Measurements from ENCODE around the gene ABHD1.

ABHD1 gene

GRCh38 chr2:27148801-27149439 lies 25.3 kb downstream of the ABHD1 start, which contains the start of gene TCF23:
TCF23 (plus strand) TSS chr2:27149004; CDS start chr2:27149134, 130 bp downstream.
- CTCF ChIA-PET = no interaction called here
- no peak for TF ChIP-seq FOXM1 (IDR thresholded peaks at IDR 0.05; ENCODE audit: borderline replicate concordance)
- no peak for TF ChIP-seq ELF4 (IDR thresholded peaks at IDR 0.05)
- TF ChIP-seq CTBP1 (IDR thresholded peaks at IDR 0.05; ENCODE audit: borderline replicate concordance) = no peak
- TF ChIP-seq BHLHE40 (IDR thresholded peaks at IDR 0.05; ENCODE audit: borderline replicate concordance) = no peak
- TF ChIP-seq SUZ12 (IDR thresholded peaks at IDR 0.05) = no peak
- TF ChIP-seq L3MBTL2 (conservative IDR thresholded peaks at IDR 0.05) = no peak
- TF ChIP-seq ARNT (IDR thresholded peaks at IDR 0.05) = no peak
- no peak for TF ChIP-seq FOXA1 (IDR thresholded peaks at IDR 0.05)
- no peak for TF ChIP-seq PKNOX1 (IDR thresholded peaks at IDR 0.05)
- no peak for TF ChIP-seq LEF1 (IDR thresholded peaks at IDR 0.05; ENCODE audit: borderline replicate concordance)
- TF ChIP-seq SP1 (IDR thresholded peaks at IDR 0.05) = no peak
- POLR2A ChIA-PET = interaction anchor here (1.4 kb wide), 1 partner anchor 15 kb away, joined by 3 read pairs; no protein-coding TSS in a partner anchor
- DNase-seq (ENCODE audit: extremely low spot score) = no peak

DNA sequence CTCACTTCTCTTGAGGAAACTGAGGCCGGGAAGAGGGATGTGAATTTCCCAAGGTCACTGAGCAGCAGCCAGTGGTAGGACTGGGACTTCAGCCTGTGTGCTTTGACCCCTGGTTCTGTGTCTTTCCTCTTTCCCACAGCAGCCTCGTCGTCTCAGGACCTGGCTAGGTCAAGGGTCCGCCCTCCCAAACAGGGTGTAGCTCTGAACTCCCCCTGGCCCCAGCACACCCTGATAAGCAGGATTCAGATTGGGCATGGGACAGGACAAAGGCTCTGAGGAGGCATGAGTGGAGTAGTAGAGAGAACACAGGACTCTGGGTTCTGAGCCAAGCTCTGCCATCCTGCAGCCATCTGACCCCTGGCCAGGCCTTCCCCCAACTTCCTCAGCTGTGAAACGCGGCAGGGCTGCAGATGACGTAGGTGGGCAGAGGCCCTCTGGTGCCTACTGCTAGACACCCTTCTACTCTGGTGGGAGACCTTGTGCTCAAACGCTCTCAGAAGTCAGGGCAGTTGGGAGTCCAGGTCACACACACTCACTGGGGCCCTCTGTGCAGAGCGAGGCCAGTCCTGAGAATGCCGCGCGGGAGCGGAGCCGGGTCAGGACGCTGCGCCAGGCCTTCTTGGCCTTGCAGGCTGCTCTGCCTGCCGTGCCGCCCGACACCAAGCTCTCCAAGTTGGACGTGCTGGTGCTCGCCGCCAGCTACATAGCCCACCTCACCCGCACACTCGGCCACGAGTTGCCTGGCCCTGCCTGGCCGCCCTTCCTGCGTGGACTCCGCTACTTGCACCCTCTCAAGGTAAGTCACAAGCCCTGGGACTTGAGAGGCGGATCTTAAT lies 26.2 kb downstream of the ABHD1 start:
- CTCF ChIA-PET = interaction anchor here (1.5 kb wide), 1 partner anchor 11 kb away, joined by 5 read pairs; the partner anchor contains the start of gene PRR30
- TF ChIP-seq L3MBTL2 (conservative IDR thresholded peaks at IDR 0.05) = no peak
- DNase-seq (ENCODE audit: extremely low spot score) = no peak
- POLR2A ChIA-PET = interaction anchor here (1.4 kb wide), 1 partner anchor 16 kb away, joined by 3 read pairs; no protein-coding TSS in a partner anchor

GRCh38 chr2:27150639-27151230 lies 27.1 kb downstream of the ABHD1 start:
- ChIA-PET CTCF (interaction anchor here (0.9 to 1.5 kb wide), 3 partner anchors 12 to 41 kb away, joined by 3 to 5 read pairs (median 3); partner anchors contain the start of gene PRR30), POLR2A (interaction anchor here (1.1 kb wide), 1 partner anchor 17 kb away, joined by 4 read pairs; the partner anchor contains the start of gene PREB)
- TF ChIP-seq FOXK2 (IDR thresholded peaks at IDR 0.05) = no peak
- TF ChIP-seq SUZ12 (IDR thresholded peaks at IDR 0.05) = no peak
- TF ChIP-seq LEF1 (IDR thresholded peaks at IDR 0.05; ENCODE audit: borderline replicate concordance) = no peak
- TF ChIP-seq TARDBP (IDR thresholded peaks at IDR 0.05) = no peak
- TF ChIP-seq HDGF (IDR thresholded peaks at IDR 0.05; ENCODE audit: borderline replicate concordance) = no peak
- no peak for TF ChIP-seq ZNF384 (IDR thresholded peaks at IDR 0.05)
- TF ChIP-seq BHLHE40 (IDR thresholded peaks at IDR 0.05; ENCODE audit: borderline replicate concordance) = no peak
- no peak for TF ChIP-seq SP1 (IDR thresholded peaks at IDR 0.05)
- TF ChIP-seq L3MBTL2 (conservative IDR thresholded peaks at IDR 0.05) = no peak
- no peak for TF ChIP-seq NFRKB (IDR thresholded peaks at IDR 0.05)
- TF ChIP-seq CTBP1 (IDR thresholded peaks at IDR 0.05; ENCODE audit: borderline replicate concordance) = no peak
- TF ChIP-seq ARNT (IDR thresholded peaks at IDR 0.05) = no peak
- no peak for TF ChIP-seq FOXM1 (IDR thresholded peaks at IDR 0.05; ENCODE audit: borderline replicate concordance)
- no peak for TF ChIP-seq PKNOX1 (IDR thresholded peaks at IDR 0.05)
- DNase-seq (ENCODE audit: extremely low spot score) = no peak

- CTCF ChIA-PET = interaction anchor here (0.9 to 1.7 kb wide), 2 partner anchors 18 to 39 kb away, joined by 3 to 4 read pairs; no protein-coding TSS in a partner anchor
- POLR2A ChIA-PET = interaction anchor here (0.6 to 1.5 kb wide), 5 partner anchors 19 to 59 kb away, joined by 3 to 5 read pairs (median 3); partner anchors contain the start of genes ABHD1 and ATRAID
- TF ChIP-seq FOXA1 (IDR thresholded peaks at IDR 0.05) (no peak), BHLHE40 (IDR thresholded peaks at IDR 0.05; ENCODE audit: borderline replicate concordance) (no peak), FOXK2 (IDR thresholded peaks at IDR 0.05) (no peak), ARNT (IDR thresholded peaks at IDR 0.05) (no peak), L3MBTL2 (conservative IDR thresholded peaks at IDR 0.05) (no peak), LEF1 (IDR thresholded peaks at IDR 0.05; ENCODE audit: borderline replicate concordance) (no peak), SUZ12 (IDR thresholded peaks at IDR 0.05) (no peak), ELF4 (IDR thresholded peaks at IDR 0.05) (no peak), HDGF (IDR thresholded peaks at IDR 0.05; ENCODE audit: borderline replicate concordance) (no peak), ZNF384 (IDR thresholded peaks at IDR 0.05) (no peak), TARDBP (IDR thresholded peaks at IDR 0.05) (no peak), NFRKB (IDR thresholded peaks at IDR 0.05) (no peak), FOXM1 (IDR thresholded peaks at IDR 0.05; ENCODE audit: borderline replicate concordance) (no peak), SP1 (IDR thresholded peaks at IDR 0.05) (no peak), PKNOX1 (IDR thresholded peaks at IDR 0.05) (no peak), CTBP1 (IDR thresholded peaks at IDR 0.05; ENCODE audit: borderline replicate concordance) (no peak)
- no peak for DNase-seq (ENCODE audit: extremely low spot score)
Observed at GRCh38 chr2:27152102-27152795, 28.6 kb downstream of the ABHD1 start.

Data from HEK293T (cell line).